Activated effector memory CD4-positive, alpha-beta T cell treated with Interleukin-2 at 50 U/mL for 16 hours (primary cell): Measurements from ENCODE around the gene KRTAP3-3.
"Not testable (repeated sequence)": the region's sequence is repeated elsewhere in the genome, so short reads cannot be mapped to it uniquely, and the experiment has no call there.

Experiments
- DNase-seq: peaks from one replicate; pipeline ENCODE4 v3.0.0-alpha.2; 2020

Gene KRTAP3-3

GRCh38 chr17:41003926-41004325, 10.0 kb upstream of the KRTAP3-3 start:
- no peak for DNase-seq

- no peak for DNase-seq
Measured at GRCh38 chr17:41002814-41003213, 8.8 kb upstream of the KRTAP3-3 start.

GRCh38 chr17:41001795-41002194, 7.8 kb upstream of the KRTAP3-3 start:
- no peak for DNase-seq

- not testable (repeated sequence) for DNase-seq
Measured at GRCh38 chr17:40999563-40999962, 5.6 kb upstream of the KRTAP3-3 start, which contains the start of gene KRTAP3-2. Gene KRTAP3-2 (minus strand): TSS chr17:40999906. CDS start chr17:40999853, 53 bp downstream.

GRCh38 chr17:40997361-40997760, 3.4 kb upstream of the KRTAP3-3 start:
- DNase-seq = no peak

GRCh38 chr17:40996829-40997228, 2.9 kb upstream of the KRTAP3-3 start:
- no peak for DNase-seq

- no peak for DNase-seq
Measured at GRCh38 chr17:40995116-40995515, 1.2 kb upstream of the KRTAP3-3 start.

GRCh38 chr17:40993084-40993483, 880 bp downstream of the KRTAP3-3 start:
- no peak for DNase-seq

GRCh38 chr17:40992666-40993065, 1.3 kb downstream of the KRTAP3-3 start:
- no peak for DNase-seq

- DNase-seq = no peak
Measured at GRCh38 chr17:40986920-40987319, 7.0 kb downstream of the KRTAP3-3 start.

GRCh38 chr17:40984226-40984625, 9.7 kb downstream of the KRTAP3-3 start, which contains the start of gene KRT40:
Gene KRT40 (minus strand): TSS chr17:40984326. CDS start chr17:40984273, 53 bp downstream.
- DNase-seq = no peak

GRCh38 chr17:40981115-40981514, 12.8 kb downstream of the KRTAP3-3 start:
- no peak for DNase-seq

- no peak for DNase-seq
Measured at GRCh38 chr17:40980596-40980995, 13.4 kb downstream of the KRTAP3-3 start.

- DNase-seq = no peak
Measured at GRCh38 chr17:40980117-40980516, 13.8 kb downstream of the KRTAP3-3 start.

GRCh38 chr17:40978575-40979151, 15.3 kb downstream of the KRTAP3-3 start:
- DNase-seq = no peak

GRCh38 chr17:40975516-40975915, 18.4 kb downstream of the KRTAP3-3 start:
- no peak for DNase-seq

- no peak for DNase-seq
Measured at GRCh38 chr17:40974366-40974765, 19.6 kb downstream of the KRTAP3-3 start.

- no peak for DNase-seq
Measured at GRCh38 chr17:40967582-40967981, 26.4 kb downstream of the KRTAP3-3 start.

- DNase-seq = no peak
Measured at GRCh38 chr17:40966848-40967247, 27.1 kb downstream of the KRTAP3-3 start, which contains the start of gene KRT39. Gene KRT39 (minus strand): TSS chr17:40966948. CDS start chr17:40966856, 92 bp downstream.

- no peak for DNase-seq
Measured at GRCh38 chr17:40963838-40964237, 30.1 kb downstream of the KRTAP3-3 start.

- DNase-seq = no peak
Measured at GRCh38 chr17:40962059-40962561, 31.9 kb downstream of the KRTAP3-3 start.

GRCh38 chr17:40961591-40961990, 32.4 kb downstream of the KRTAP3-3 start:
- DNase-seq = no peak

GRCh38 chr17:40960144-40960543, 33.8 kb downstream of the KRTAP3-3 start:
- DNase-seq = no peak

GRCh38 chr17:40958086-40958953, 35.6 kb downstream of the KRTAP3-3 start:
- DNase-seq = no peak
